Endometrial microvascular endothelial cells (primary cell): Measurements from ENCODE around the gene KIAA0753. TPM values are rescaled to one million over a fixed set of nuclear protein-coding genes. Genes with fewer than 3 reads are reported as not detected.
"Not testable (repeated sequence)": the region's sequence is repeated elsewhere in the genome, so short reads cannot be mapped to it uniquely, and the experiment has no call there.

ENCODE experiments used
- in situ Hi-C: cut with HindIII; loops from 2 replicates; pipeline ENCODE4 v1.10.0; 2017; ENCODE audit warnings: low sequenced_read_pairs, low pct_unique_long_range_greater_than_20kb; ENCODE audit errors: inconsistent ontology term
- total RNA-seq: library from RNA; depleted of rRNA; stranded (reverse); fragments of >200 nt; gene quantifications from one replicate; pipeline ENCODE4 v1.2.3, GENCODE V29; 2015; ENCODE audit errors: inconsistent ontology term

KIAA0753 gene
- total RNA-seq, 1 donor from 2014 or later, result 6.2 TPM

- in situ Hi-C loops, result no loop called here
These were observed 29.3 kb downstream of the KIAA0753 start for GRCh38 chr17:6611231-6611630.

- in situ Hi-C loops, result no loop called here
These were observed 30.5 kb downstream of the KIAA0753 start for GRCh38 chr17:6610011-6610410.

GRCh38 chr17:6608321-6608720, 32.2 kb downstream of the KIAA0753 start:
- in situ Hi-C loops, result no loop called here

- in situ Hi-C loops, result no loop called here
These were observed 35.4 kb downstream of the KIAA0753 start for GRCh38 chr17:6605142-6605541.

GRCh38 chr17:6603744-6604325, 36.7 kb downstream of the KIAA0753 start:
- in situ Hi-C loops, result no loop called here

- in situ Hi-C loops, result no loop called here
These were observed 38.4 kb downstream of the KIAA0753 start for GRCh38 chr17:6602141-6602540.

- in situ Hi-C loops, result no loop called here
These were observed 41.1 kb downstream of the KIAA0753 start for GRCh38 chr17:6599364-6599763.

GRCh38 chr17:6597727-6598126, 42.8 kb downstream of the KIAA0753 start:
- in situ Hi-C loops, result no loop called here

GRCh38 chr17:6596941-6597340, 43.6 kb downstream of the KIAA0753 start:
- in situ Hi-C loops, result no loop called here

GRCh38 chr17:6596511-6596910, 44.0 kb downstream of the KIAA0753 start:
- in situ Hi-C loops, result no loop called here

- in situ Hi-C loops, result no loop called here
These were observed 44.4 kb downstream of the KIAA0753 start for GRCh38 chr17:6596081-6596480.

GRCh38 chr17:6593371-6593770, 47.1 kb downstream of the KIAA0753 start:
- in situ Hi-C loops, result not testable (repeated sequence)

GRCh38 chr17:6592173-6592572, 48.3 kb downstream of the KIAA0753 start:
- in situ Hi-C loops, result no loop called here

GRCh38 chr17:6591599-6592158, 48.8 kb downstream of the KIAA0753 start:
- in situ Hi-C loops, result no loop called here

GRCh38 chr17:6589266-6589946, 51.1 kb downstream of the KIAA0753 start:
- in situ Hi-C loops, result no loop called here

GRCh38 chr17:6588165-6588564, 52.3 kb downstream of the KIAA0753 start:
- in situ Hi-C loops, result no loop called here

GRCh38 chr17:6587310-6587709, 53.2 kb downstream of the KIAA0753 start:
- in situ Hi-C loops, result no loop called here

GRCh38 chr17:6583411-6583810, 57.1 kb downstream of the KIAA0753 start:
- in situ Hi-C loops, result no loop called here

- in situ Hi-C loops, result no loop called here
These were observed 59.9 kb downstream of the KIAA0753 start for GRCh38 chr17:6580625-6581024.

GRCh38 chr17:6578491-6578890, 62.0 kb downstream of the KIAA0753 start:
- in situ Hi-C loops, result no loop called here
